NCI-H2227 (cell line): Measurements from ENCODE around the gene AHNAK2.
"Not testable (repeated sequence)": the region's sequence is repeated elsewhere in the genome, so short reads cannot be mapped to it uniquely, and the experiment has no call there.

Source experiments
- DNase-seq: peaks from one replicate; lab custom pipeline; 2025; ENCODE audit not compliant: unreplicated experiment; lab: John Stamatoyannopoulos, UW

The AHNAK2 gene

GRCh38 chr14:104904650-104905578, 73.3 kb downstream of the AHNAK2 start:
- DNase-seq, result not testable (repeated sequence)

- DNase-seq, result no peak
Measured at GRCh38 chr14:104903990-104904389, 74.2 kb downstream of the AHNAK2 start.

- no peak for DNase-seq
Measured at GRCh38 chr14:104900639-104901512, 77.3 kb downstream of the AHNAK2 start.

GRCh38 chr14:104899781-104900180, 78.4 kb downstream of the AHNAK2 start:
- DNase-seq, result no peak

GRCh38 chr14:104898870-104899510, 79.2 kb downstream of the AHNAK2 start:
- no peak for DNase-seq

- no peak for DNase-seq
Measured at GRCh38 chr14:104898195-104898558, 80.0 kb downstream of the AHNAK2 start.

GRCh38 chr14:104897330-104898194, 80.6 kb downstream of the AHNAK2 start:
- DNase-seq, result no peak

- DNase-seq, result peak; percentile 89
Measured at GRCh38 chr14:104895786-104896661, 82.2 kb downstream of the AHNAK2 start.

- no peak for DNase-seq
Measured at GRCh38 chr14:104895207-104895785, 82.9 kb downstream of the AHNAK2 start.

GRCh38 chr14:104894331-104895206, 83.6 kb downstream of the AHNAK2 start:
- no peak for DNase-seq

- DNase-seq, result no peak
Measured at GRCh38 chr14:104893435-104894207, 84.6 kb downstream of the AHNAK2 start.

- no peak for DNase-seq
Measured at GRCh38 chr14:104892531-104893434, 85.4 kb downstream of the AHNAK2 start.

- DNase-seq, result no peak
Measured at GRCh38 chr14:104891664-104892530, 86.3 kb downstream of the AHNAK2 start.

- DNase-seq, result no peak
Measured at GRCh38 chr14:104891121-104891551, 87.0 kb downstream of the AHNAK2 start.

- DNase-seq, result not testable (repeated sequence)
Measured at GRCh38 chr14:104890292-104890691, 87.9 kb downstream of the AHNAK2 start.
